ENCODE measurements around the gene PRDM2.

- no peak for TF ChIP-seq CTCF (conservative IDR thresholded peaks at IDR 0.05; ENCODE audit: low read depth, low read length)
- TF ChIP-seq EZH2 (IDR thresholded peaks at IDR 0.05; ENCODE audit: borderline replicate concordance, low read depth, low read length, poor library complexity, severe bottlenecking), result no peak
These were observed 118.9 kb downstream of the PRDM2 start for GRCh38 chr1:13818926-13819325.
